Stimulated activated CD8-positive, alpha-beta memory T cell treated with anti-CD3 and anti-CD28 coated beads, Interleukin-12 subunit alpha, Interleukin-12 subunit beta, amount 100 ng/mL, for 1 hour (primary cell): ENCODE results near the gene COL4A6.
"Not testable (repeated sequence)": the region's sequence is repeated elsewhere in the genome, so short reads cannot be mapped to it uniquely, and the experiment has no call there.

Source experiments
- DNase-seq: peaks from one replicate; pipeline ENCODE4 v3.0.0-alpha.2; 2020; ENCODE audit warnings: low read depth

COL4A6 gene

DNA sequence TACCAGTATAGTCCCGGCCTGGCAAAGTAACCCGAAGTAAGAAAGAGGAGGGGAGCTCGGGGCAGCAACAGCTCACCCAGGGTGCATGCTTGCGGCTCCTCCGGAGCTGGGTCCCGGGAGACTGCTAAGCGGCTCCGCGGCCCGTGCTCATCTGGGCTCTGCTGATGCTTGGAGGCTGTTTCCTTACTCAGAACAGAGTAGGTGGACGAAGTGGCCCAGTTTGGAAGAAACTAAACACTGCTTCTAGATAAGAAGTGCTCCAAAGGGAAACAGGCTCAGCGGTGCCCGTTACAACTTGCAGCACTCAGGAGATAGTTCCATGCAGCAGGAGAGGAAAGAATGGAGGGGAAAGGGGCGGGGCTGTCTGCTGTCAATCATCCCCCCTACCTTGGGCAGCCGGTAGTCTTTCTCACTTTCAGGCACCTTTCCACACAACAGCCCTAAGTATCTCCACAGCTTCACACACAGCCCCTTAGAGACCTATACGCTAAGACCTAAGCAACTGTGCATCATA lies at the start of gene COL4A6:
Gene COL4A6, minus strand, starts transcription at position 313 of the 514 bp plus-strand sequence. Its CDS starts 226 bp downstream, at position 87.
- no peak for DNase-seq

DNA sequence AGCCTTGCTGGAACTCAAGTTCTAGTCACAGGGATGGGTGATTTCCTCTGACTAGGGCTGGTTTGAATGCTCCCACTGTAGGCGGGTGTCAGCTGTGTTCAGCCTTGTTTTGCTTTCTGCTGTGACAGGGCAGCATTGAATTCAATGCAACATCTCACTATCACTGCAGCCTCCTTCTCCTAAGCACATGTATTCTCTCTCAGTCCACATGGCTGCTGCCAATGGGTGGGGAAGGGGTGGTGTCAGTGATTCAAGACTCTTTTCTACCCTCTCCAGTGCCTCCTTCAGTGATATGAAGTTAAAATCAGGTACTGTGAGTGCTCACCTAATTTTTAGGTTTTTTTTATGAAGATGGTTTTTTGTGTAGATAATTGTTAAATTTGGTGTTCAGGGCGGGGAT lies 47.7 kb upstream of the COL4A6 start:
- DNase-seq, result no peak

DNA sequence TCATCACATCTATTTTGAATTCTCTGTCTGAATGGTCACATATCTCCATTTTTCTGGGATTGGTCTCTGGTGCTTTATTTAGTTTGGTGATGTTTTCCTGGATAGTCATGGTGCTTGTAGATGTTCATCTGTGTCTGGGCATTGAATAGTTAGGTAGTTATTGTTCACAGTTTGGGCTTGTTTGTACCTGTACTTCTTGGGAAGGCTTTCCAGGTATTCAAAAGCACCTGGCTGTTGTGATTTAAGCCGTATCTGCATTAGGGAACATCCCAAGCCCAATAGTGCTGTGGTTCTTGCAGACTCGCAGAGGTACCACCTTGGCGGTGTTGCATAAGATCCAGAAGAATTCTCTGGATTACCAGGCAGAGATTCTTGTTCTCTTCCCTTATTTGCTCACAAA lies 46.0 kb upstream of the COL4A6 start:
- no peak for DNase-seq

DNA sequence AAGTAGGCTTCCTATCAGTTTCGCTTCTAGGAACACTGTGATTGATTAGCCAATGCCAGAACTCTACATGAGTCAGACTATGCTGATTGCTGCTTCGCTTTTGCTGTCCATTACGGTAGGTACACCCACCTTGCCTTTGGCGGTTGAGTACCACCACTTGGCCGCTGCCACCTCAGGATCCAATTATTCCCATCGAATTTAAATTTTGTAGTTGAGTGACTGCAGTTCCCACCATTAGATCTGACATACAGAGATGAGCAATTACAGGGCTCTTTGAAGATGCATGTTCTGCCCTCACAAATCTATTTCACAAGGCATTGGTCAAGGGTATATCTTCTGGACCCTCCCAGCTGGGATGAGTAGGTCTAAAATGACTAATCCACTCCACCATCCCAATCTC lies 43.3 kb upstream of the COL4A6 start:
- DNase-seq, result not testable (repeated sequence)

DNA sequence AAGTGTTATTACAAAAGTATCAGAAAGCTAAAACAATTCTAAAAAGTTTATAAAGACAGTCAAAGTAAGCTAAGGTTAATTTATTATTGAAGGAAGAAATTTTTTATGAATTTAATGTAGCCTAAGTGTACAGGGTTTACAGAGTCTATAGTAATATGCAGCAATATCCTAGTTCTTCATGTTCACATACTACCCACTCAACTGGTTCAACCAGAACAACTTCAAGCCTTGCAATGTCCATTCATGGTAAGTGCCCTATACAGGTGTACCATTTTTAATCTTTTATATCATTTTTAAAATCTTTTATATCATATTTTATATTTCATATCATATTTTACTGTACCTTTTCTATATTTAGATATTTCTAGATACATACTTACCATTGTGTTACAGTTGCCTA lies 35.8 kb upstream of the COL4A6 start:
- DNase-seq, result no peak

DNA sequence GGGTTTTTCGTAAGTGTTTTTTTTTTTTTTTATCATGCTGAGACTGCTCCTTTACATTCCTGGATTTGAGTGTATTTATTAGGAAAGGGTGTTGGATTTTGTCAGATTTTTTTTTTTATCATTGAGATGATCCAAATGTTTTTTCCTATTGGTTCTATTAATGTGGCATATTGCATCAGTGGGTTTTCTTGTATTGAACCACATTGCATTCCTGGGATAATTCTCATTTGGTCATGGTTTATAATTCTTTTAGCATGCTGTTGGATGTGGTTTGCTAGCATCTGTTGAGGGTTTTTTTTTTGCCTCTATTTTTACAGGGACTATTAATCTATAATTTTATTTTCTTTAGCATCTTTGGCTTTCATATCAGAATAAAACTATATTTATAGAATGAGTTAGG lies 30.3 kb upstream of the COL4A6 start:
- DNase-seq, result no peak

DNA sequence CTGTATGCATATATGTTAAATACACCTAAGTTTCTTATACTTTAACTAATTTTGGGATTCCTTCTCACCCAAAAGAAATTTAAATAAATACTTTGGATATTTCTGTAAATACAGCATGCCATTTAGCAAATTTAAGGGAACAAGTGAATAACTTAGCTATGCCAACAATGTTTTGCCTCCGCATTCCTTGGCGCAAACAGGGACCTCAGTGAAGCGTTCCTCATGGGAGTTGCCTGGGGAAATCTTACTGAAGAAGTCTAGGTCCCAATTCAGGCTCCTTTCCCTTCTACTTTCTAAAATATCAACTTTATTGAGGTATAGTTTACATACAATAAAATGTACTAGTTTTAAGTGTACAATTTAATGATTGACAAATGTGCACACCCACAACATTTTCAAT lies 26.4 kb upstream of the COL4A6 start:
- DNase-seq, result no peak

DNA sequence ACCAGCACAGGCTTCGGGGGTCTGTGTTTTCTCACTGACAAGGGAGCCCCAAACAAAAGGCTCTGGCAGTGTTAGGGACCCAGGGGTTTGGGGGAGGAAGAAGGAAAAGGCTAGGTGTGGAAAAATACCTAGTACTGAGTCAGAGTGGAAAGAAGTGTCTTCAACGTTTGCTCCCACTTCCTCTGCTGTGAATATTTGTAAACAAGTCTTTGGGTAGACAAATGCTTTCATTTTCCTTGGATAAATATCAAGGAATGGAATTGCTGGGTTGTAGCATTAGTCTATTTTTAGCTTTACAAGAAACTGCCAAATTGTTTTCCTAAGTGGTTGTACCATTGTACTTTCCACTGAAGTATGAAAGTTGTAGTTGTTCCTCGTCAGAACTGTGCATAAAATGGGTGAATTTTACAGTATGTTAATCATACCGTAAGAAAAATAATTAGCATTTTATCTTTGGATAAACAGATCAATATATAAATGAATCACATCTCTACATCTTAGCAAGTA lies 18.8 kb upstream of the COL4A6 start:
- DNase-seq, result no peak

DNA sequence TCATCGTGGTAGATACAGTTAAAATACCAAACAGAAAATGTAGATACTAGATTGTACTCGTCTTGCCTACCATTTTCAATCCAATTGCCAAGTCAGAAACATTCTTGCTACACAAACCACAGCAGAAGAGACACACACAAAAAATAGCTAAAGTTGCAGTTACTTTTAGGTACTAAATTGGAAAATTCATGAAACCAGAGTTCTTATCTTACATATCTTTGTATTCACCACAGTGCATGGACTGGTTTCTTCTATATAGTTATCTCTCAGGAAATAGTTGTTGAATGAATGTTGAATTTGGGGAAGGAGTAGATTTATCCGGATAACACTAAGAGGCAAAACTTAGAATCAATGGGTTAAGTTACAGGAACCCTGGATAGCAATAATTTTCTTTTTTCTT lies 15.6 kb upstream of the COL4A6 start:
- no peak for DNase-seq

DNA sequence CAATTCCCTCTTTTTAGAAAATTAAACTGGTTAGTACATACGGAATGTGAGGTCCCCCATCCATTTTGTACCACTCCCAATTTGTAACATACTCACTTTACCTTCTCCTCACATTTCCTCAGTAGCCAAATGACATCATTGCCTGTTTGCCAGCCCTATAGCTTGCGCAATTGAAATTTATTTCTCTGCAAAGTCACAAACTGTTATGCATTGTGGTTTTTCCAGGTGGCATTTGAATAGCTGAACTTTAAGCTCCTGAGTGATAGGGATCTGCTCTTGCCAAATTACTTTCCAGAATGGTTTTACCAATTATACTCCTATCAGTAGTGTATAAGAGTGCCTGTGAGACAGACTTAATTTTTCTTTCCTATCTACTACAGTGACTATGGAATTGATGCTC lies 9.1 kb upstream of the COL4A6 start:
- DNase-seq, result no peak

DNA sequence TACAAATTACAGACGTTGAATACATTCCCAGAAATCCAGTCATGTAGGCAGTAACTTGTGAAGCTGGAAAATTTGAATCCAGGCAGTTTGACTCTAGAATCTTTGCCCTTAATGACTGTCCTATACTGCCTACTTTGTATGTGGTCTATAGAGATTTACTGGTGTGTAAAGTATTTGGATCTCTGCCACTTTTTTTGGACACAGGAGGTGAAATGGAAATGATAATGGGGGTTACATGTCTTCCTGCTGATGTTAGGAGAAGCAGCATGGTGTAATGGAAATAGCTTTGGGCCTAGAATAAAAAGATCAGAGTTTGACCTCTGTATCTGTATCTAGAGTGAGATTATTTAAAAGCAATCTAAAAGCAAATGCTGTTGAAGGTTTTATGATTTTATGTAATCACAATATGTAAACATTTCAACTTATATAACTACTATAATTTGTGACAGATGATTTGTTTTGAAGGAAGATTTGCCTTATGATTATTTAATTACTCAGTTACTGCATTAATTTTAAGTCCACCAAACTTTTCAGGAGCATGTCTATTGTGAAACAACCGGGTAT lies 4.8 kb upstream of the COL4A6 start:
- no peak for DNase-seq

DNA sequence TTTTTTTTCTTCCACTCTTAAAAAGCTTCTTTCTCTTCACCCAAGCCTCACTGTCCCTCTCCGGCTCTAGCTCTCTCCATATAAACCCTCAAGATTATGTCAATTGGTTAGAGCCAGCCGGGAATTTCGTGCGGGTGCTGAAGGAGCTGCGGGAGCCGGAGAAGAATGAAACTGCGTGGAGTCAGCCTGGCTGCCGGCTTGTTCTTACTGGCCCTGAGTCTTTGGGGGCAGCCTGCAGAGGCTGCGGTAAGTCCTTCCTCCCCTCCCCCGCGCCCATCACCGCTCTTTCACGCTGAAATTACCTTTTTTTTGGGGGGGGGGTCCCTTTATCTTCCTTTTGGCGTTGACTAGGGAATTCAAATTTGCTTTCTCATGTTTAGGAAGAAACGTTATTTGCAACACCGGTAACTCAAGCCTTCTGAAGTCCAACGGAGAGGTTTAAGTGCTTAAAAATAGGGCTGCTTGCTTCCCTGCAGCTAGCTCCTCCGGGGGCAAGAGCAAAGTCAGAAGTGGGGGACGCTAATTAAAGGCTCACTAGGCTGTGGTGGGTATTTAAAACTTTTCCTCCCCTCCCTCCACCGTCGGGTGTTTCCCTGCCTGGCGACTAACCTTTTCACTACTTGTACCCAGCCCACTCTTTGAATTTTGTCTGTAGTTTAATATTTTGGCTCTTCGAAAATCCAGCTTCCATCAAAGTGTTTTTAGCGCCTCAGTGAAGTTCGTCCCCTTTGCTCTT lies 1.9 kb upstream of the COL4A6 start:
- no peak for DNase-seq

DNA sequence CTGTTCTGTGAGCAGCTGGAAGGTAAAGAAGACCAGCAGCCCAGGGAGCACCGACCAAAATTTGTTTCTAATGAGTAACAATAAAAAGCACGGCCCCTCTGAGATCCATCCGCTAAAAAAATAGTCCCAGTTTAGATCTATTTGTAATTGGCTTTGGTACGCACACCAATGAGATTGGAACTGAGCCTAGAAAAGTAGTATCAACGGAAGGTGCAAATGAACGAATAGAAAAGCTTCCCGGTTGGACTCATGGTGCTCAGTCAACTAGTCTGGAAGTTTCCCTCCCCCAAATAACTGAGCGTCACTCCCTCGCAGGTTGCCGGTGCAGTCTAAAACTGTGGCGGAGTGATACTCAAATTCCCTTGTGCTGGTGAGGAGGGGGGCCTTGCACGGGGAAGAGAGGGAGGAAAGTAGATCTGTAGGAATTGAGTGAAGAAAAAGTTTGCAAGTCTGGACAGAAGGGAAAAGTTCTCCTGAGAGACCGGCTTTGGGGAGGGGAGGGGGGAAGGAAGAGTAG lies 1.3 kb upstream of the COL4A6 start, which contains the start of gene COL4A5:
Gene COL4A5, plus strand, starts transcription at position 413 of the 517 bp plus-strand sequence. CDS start 288 bp downstream, outside the sequence.
- no peak for DNase-seq

DNA sequence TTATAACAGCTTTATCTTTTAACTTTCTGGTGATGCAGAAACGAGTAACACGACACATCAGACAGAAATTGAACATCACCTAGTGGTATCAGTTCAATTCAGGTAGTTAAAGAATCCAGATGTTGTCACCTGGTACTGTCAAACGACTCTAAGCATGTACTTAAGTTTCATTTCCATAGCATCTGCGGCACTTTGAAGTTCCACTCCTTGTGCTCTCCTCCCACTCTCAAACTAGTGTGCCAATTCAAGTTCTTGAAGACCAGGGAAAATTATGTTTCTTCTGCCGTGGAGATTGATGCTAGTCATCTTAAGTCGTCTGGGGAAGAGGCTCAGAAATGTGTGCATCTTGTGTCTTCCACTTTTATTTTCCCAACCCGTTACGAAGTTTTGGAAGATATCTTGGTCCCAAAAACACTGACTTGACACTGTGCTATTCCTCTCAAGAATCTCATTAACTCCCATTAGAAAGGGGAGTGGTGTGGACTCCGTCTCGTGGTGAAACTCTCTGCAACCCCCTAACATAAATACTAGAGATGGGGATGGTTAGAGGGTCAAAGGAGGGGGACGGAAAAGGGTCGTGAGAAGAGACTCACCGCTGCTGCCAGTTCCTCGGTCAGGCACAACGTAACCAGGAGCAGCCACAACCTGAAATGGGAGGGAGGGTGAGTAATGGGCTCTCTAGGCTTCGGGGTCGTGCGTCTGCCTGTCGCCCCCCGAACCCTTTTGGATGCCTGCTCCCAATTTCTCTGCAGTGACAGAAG lies 693 bp downstream of the COL4A6 start:
- no peak for DNase-seq

DNA sequence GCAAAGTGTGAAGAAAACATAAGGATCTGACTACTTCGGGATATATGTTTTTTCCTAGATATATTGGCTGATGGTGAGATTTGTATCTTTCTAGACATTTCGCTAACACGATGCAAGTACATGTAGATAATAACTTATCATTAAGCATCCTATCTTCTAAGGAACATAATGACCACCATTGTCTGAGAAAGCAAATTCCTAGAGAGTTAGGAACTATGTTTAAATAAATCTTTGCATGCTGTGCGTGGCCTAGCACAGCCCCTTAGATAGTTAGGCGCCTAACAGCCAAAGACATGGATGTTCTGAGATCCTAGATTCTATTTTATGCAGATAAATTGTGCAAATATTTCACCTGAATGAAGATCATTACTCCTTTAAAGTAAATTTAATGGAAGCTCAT lies 3.0 kb downstream of the COL4A6 start:
- no peak for DNase-seq

DNA sequence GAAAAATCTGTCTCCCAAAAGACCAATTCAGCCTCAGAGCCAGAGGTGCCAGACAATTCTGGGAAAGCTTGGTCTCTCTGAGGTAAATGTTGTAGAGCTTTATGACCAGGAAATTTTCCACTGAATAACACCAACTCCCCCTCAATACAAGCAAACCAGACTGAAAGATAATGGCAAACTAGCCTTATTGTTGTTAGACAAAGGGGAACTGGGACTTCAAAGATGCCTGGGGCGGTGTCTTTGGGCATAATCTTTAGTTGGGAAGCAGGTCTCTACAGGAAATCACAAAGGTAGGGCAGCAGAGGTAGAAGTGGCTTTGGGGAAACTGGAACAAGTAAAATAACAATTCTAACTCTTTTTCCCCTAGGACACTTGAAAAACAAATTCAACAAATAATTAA lies 12.0 kb downstream of the COL4A6 start:
- no peak for DNase-seq

DNA sequence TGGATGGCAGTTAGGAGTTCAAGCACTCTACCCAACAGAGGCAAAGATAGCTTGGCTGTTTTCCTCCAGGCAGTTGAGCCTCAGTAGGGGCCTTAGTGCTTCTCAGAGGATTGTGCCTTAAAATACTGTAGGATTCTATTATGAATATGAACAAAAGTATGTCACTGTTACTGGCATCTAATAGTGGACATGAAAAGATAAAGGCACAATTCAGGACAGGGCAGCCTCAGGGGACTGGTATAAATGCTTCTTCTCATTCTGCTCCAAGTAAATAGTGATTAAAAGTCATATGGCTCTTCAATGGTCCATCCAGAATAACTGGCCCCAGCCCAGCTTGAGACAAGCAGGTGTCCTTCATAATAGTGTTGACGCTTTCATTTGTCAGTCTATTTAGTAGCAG lies 17.7 kb downstream of the COL4A6 start:
- no peak for DNase-seq

DNA sequence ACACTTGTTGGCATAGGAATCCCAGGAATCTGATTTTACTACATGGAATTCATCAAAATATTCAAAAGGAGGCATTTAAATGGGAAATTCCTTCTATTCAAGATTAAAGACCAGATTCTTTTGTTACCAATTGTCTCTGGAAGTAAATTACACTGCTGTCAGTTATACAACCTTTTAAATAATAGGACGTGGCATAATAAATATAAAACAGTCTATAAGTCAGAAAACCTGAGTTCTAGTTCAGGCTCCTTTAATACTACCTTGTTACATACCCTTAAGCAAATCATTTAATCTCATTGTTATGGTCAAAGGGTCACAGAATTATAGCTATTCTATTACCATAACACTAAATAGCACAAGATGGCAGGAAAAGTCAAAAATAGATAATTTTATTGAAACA lies 18.8 kb downstream of the COL4A6 start:
- DNase-seq, result no peak

DNA sequence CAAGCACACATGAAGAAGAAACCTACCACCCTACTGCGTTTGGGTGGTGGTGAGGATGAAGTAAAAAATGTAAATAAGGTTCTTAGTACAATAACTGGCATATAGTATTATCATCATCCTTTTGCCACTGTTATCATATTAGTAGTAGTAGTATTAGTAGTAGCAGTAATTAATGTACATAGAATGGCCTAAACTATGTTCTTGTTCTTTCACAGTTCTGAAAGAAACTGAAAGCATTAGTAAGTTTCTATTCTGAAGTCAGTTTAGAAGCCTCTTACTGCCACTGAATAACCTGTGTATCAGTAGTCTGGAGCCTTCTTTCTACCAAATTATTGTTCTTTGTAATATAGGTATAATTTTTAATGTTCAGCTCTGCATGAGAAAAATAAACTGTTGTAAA lies 21.0 kb downstream of the COL4A6 start:
- DNase-seq, result no peak

DNA sequence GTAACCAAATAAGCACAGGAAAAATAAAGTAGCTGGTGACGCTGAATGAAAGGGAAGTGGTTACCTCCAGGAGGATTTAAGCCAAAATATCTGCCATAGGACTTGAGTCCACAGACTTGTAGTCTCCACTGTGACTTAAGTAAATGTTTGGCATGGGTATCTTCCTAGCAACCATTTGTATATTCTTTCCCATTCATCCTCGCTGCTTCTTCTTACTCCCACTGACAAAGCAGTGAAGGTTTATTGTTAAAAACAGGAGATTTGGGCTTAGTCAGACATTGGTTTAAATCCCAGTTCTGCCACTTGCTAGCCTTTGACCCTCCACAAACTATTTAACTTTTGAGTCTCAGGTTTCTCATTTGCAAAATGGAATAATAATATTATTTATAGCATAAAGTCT lies 22.3 kb downstream of the COL4A6 start:
- no peak for DNase-seq

DNA sequence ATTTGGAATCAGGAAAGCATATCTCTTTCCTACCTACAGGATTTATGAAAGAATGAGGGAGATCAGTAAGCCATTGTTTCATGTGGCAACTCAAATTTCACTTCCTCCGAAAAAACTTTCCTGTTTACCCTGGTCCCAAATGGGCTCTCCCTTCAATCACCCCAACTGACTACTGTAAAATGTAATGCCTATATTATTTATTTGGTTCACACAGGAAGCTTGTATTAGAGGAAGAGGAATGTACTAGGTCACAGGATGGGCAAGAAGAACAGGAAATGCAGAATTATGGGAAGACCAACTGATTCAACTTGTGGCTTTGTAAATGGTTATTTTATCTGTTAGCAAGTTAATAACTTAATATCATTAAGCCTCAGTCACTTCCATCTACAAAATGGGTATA lies 23.1 kb downstream of the COL4A6 start:
- no peak for DNase-seq

DNA sequence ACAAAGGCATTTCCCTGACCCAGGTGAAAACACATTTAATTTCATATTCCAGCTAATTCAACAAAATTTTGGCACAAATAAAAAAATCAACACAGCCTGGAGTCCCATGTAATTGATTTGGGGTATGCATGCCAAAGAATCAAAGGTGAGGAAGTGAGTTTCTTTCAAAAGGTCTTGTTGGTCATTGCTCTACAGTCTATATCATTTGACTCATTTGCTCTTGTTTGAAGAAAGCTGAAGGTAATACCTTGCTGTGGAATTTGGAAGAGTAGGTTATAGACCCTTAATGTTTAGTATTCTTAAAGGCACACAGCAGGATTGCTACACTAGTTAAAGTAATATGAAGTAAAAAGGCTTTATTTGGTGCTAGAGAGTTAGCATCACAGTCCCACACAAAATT lies 25.4 kb downstream of the COL4A6 start:
- DNase-seq, result no peak
